Testis (tissue), 3 donors: ENCODE measurements around the gene KIF12. TPM values are rescaled to one million over a fixed set of nuclear protein-coding genes. Genes with fewer than 3 reads are reported as not detected.

Experiments used
- DNase-seq: peaks from one replicate; pipeline ENCODE4 v3.0.0-alpha.2; 2019
- H3K27ac ChIP-seq, 2 donors: fragments of 200-600 bp; sonication (generic); one replicate each; pipeline ENCODE4 v1.5.1; 2019
- H3K27me3 ChIP-seq: fragments of 200-600 bp; sonication (generic); one replicate; pipeline ENCODE4 v1.5.1; 2019
- H3K36me3 ChIP-seq: fragments of 200-600 bp; sonication (generic); one replicate; pipeline ENCODE4 v1.5.1; 2017; ENCODE audit warnings: low read depth; ENCODE audit errors: missing control alignments
- H3K4me1 ChIP-seq: fragments of 200-600 bp; sonication (generic); one replicate; pipeline ENCODE4 v1.5.1; 2019
- H3K4me3 ChIP-seq, 2 donors: fragments of 200-600 bp; sonication (generic); one replicate each; pipeline ENCODE4 v1.5.1; 2017 to 2019
- H3K9me3 ChIP-seq: fragments of 200-600 bp; sonication (generic); one replicate; pipeline ENCODE4 v1.5.1; 2017
- CTCF ChIP-seq, 3 experiments: fragments of 450-650 bp in 2 of 3; fragments of 200-600 bp in 1 of 3; sonication (generic) in 1 of 3; IDR thresholded peaks; one replicate each; pipeline ENCODE4 v1.5.1; 2016 to 2019; ENCODE audit warnings: antibody characterized with exemption in 3 of 3, mild to moderate bottlenecking in 2 of 3, moderate library complexity in 1 of 3
- POLR2A ChIP-seq: fragments of 450-650 bp; IDR thresholded peaks from one replicate; pipeline ENCODE4 v1.6.1; 2017; ENCODE audit warnings: antibody characterized with exemption, mild to moderate bottlenecking, moderate library complexity
- WGBS, 2 donors: methylation state at CpG; one replicate each; pipeline ENCODE4 v1.1.5; 2018; 5-methylcytosine and 5-hydroxymethylcytosine counted together
- intact Hi-C: fragments of 100-400 bp; cut with DNase I; formaldehyde crosslinking; loops from one replicate; pipeline ENCODE4 v1.15.1; 2023; ENCODE audit warnings: low total_unique reads
- polyA plus RNA-seq: library from polyadenylated mRNA; stranded (reverse); fragments of 350-450 nt; fragmentation: Illumina TruSeq; extraction: RNeasy Lipid Tissue Mini Kit (QIAGEN cat#74804); gene quantifications from one replicate; pipeline ENCODE4 v1.2.3, GENCODE V29; 2014; ENCODE audit warnings: low read depth, low replicate concordance; ENCODE audit not compliant: insufficient read depth
- total RNA-seq, 2 donors: library from RNA; depleted of rRNA; stranded (reverse); fragments of >200 nt; gene quantifications; one replicate each; pipeline ENCODE4 v1.2.3, GENCODE V29; 2016

Gene KIF12
- total and polyA plus RNA-seq, 3 donors from 2014 or later, result 5.4 to 9.2 (median 7.1) TPM

- intact Hi-C loops, result no loop called here
- H3K9me3 ChIP-seq, result no peaks in the 10 kb centered on the region
- no peak for DNase-seq
- TF ChIP-seq POLR2A (no peak), CTCF (IDR thresholded peaks at IDR 0.05) (no peak)
- H3K4me3 ChIP-seq, result no peak overlapping the region
- no peaks in the 10 kb centered on the region for H3K4me1 ChIP-seq
- no peak overlapping the region for H3K27ac ChIP-seq
- WGBS, 2 donors, result 93 to 94% methylated on average over 9 of the region's 9 CpGs
- no peaks in the 10 kb centered on the region for H3K27me3 ChIP-seq
- no peaks in the 10 kb centered on the region for H3K36me3 ChIP-seq
Observed at GRCh38 chr9:114096041-114096511, 3.0 kb downstream of the KIF12 start.

- Histone ChIP-seq H3K27me3 (no peaks in the 10 kb centered on the region), H3K36me3 (no peaks in the 10 kb centered on the region), H3K4me3 (no peak overlapping the region), H3K27ac (no peak overlapping the region), H3K9me3 (no peaks in the 10 kb centered on the region), H3K4me1 (no peaks in the 10 kb centered on the region)
- no peak for DNase-seq
- TF ChIP-seq CTCF (IDR thresholded peaks at IDR 0.05) (no peak), POLR2A (no peak)
- intact Hi-C loops, result no loop called here
- WGBS, 2 donors, result 94 to 100% methylated on average over 1 to 12 of the region's 12 CpGs
Observed at GRCh38 chr9:114094971-114095370, 4.1 kb downstream of the KIF12 start.

- no peak for DNase-seq
- no peak overlapping the region for H3K27ac ChIP-seq
- intact Hi-C loops, result no loop called here
- no peak overlapping the region for H3K4me3 ChIP-seq
- no peaks in the 10 kb centered on the region for H3K36me3 ChIP-seq
- H3K9me3 ChIP-seq, result no peaks in the 10 kb centered on the region
- 91 to 98% methylated on average over 7 to 9 of the region's 9 CpGs for WGBS, 2 donors
- no peak for TF ChIP-seq CTCF (IDR thresholded peaks at IDR 0.05)
- no peak for TF ChIP-seq POLR2A
- no peaks in the 10 kb centered on the region for H3K27me3 ChIP-seq
- H3K4me1 ChIP-seq, result no peaks in the 10 kb centered on the region
Observed at GRCh38 chr9:114093761-114094505, 5.2 kb downstream of the KIF12 start.

- Histone ChIP-seq H3K4me1 (no peaks in the 10 kb centered on the region), H3K27me3 (no peaks in the 10 kb centered on the region), H3K27ac (no peak overlapping the region), H3K36me3 (no peaks in the 10 kb centered on the region), H3K4me3 (no peak overlapping the region), H3K9me3 (no peaks in the 10 kb centered on the region)
- intact Hi-C loops, result no loop called here
- 93 to 95% methylated on average over 4 of the region's 4 CpGs for WGBS, 2 donors
- DNase-seq, result no peak
- TF ChIP-seq POLR2A, result no peak
- no peak for TF ChIP-seq CTCF (IDR thresholded peaks at IDR 0.05)
Observed at GRCh38 chr9:114093031-114093471, 6.0 kb downstream of the KIF12 start.

- Histone ChIP-seq H3K27me3 (no peaks in the 10 kb centered on the region), H3K36me3 (no peaks in the 10 kb centered on the region), H3K4me3 (no peak overlapping the region), H3K27ac (no peak overlapping the region), H3K9me3 (no peaks in the 10 kb centered on the region), H3K4me1 (no peaks in the 10 kb centered on the region)
- DNase-seq, result no peak
- TF ChIP-seq CTCF (IDR thresholded peaks at IDR 0.05) (no peak), POLR2A (no peak)
- intact Hi-C loops, result no loop called here
- 94 to 96% methylated on average over 3 to 4 of the region's 4 CpGs for WGBS, 2 donors
Observed at GRCh38 chr9:114092336-114092735, 6.8 kb downstream of the KIF12 start.
